Measurements from ENCODE around the gene YAE1. TPM values are rescaled to one million over a fixed set of nuclear protein-coding genes. Genes with fewer than 3 reads are reported as not detected.

The YAE1 gene
- total RNA-seq, 4 donors from 2014 or later = 17.9 to 27.4 (median 23.5) TPM

DNA sequence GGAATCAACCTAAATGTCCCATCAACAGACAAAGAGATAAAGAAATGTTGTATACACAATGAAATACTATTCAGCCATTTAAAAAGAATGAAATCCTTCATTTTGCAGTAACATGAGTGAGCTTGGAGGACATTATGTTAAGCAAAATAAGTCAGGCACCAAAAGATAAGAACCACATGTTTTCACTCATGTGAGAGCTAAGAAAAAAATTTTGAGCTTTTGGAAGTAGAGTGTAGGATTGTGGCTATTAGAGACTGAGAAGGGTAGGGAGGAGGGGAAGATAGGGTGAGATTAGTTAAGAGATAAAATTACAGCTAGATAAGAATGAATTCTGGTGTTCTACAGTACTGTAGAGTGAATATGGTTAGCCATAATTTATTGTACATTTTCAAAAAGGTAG, 8.3 kb upstream of the YAE1 start:
- Histone ChIP-seq H3K27ac (no peak overlapping the region), H3K4me1 (no peaks in the 10 kb centered on the region), H3K36me3 (no peaks in the 10 kb centered on the region), H3K27me3 (peaks cover 3% of the 10 kb centered on the region), H3K4me3 (no peak overlapping the region), H3K9me3 (no peaks in the 10 kb centered on the region)
- TF ChIP-seq POLR2AphosphoS5 (IDR thresholded peaks at IDR 0.05) (no peak), POLR2A (IDR thresholded peaks at IDR 0.05) (no peak), EP300 (IDR thresholded peaks at IDR 0.05) (no peak), CTCF (IDR thresholded peaks at IDR 0.05) (no peak)
- no peak for ATAC-seq

GRCh38 chr7:39560408-39560807, 5.8 kb upstream of the YAE1 start:
- Histone ChIP-seq H3K27me3 (peaks cover 3% of the 10 kb centered on the region), H3K4me1 (peaks cover 0 to 2% (median under 1%) of the 10 kb centered on the region in 3 donors), H3K36me3 (no peaks in the 10 kb centered on the region), H3K9me3 (no peaks in the 10 kb centered on the region), H3K27ac (no peak overlapping the region), H3K4me3 (no peak overlapping the region)
- no peak for ATAC-seq
- WGBS, 2 donors (ENCODE audit: low coverage in 1 of 2) = 35% methylated on average over 1 of the region's 1 CpG; no CpG with 5 or more reads in 1 of the 2 donors
- no peak for TF ChIP-seq CTCF (IDR thresholded peaks at IDR 0.05)
- TF ChIP-seq POLR2AphosphoS5 (IDR thresholded peaks at IDR 0.05) = no peak
- TF ChIP-seq POLR2A (IDR thresholded peaks at IDR 0.05) = no peak
- TF ChIP-seq EP300 (IDR thresholded peaks at IDR 0.05) = no peak

DNA sequence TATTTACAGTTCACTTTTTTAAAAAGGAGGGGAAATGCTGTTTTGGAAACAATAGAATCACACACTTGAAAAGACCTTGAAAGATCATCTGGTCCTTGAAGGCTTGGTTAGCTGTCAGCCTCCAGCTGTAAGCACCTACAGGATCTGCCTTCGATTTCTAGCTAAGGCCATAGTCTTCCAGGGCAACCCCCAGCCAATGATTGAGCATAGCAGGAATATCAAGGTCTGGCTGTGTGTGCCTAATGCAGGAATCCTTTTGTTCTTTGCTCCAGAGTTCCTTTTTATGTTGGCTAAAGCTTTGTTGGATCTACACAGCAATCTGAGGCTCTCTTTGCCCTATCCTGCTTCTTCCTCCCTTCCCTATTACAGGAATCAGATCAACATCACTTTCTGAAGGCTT, 5.2 kb upstream of the YAE1 start:
- Histone ChIP-seq H3K27me3 (peaks cover 3% of the 10 kb centered on the region), H3K9me3 (no peaks in the 10 kb centered on the region), H3K4me1 (peaks cover 0 to 5% (median 3%) of the 10 kb centered on the region in 3 donors), H3K36me3 (no peaks in the 10 kb centered on the region), H3K27ac (no peak overlapping the region), H3K4me3 (no peak overlapping the region)
- no peak for TF ChIP-seq POLR2A (IDR thresholded peaks at IDR 0.05)
- no peak for TF ChIP-seq CTCF (IDR thresholded peaks at IDR 0.05)
- no peak for TF ChIP-seq POLR2AphosphoS5 (IDR thresholded peaks at IDR 0.05)
- TF ChIP-seq EP300 (IDR thresholded peaks at IDR 0.05) = no peak
- WGBS, 2 donors (ENCODE audit: low coverage in 1 of 2) = 17 to 100% methylated on average over 1 of the region's 1 CpG
- ATAC-seq = no peak

DNA sequence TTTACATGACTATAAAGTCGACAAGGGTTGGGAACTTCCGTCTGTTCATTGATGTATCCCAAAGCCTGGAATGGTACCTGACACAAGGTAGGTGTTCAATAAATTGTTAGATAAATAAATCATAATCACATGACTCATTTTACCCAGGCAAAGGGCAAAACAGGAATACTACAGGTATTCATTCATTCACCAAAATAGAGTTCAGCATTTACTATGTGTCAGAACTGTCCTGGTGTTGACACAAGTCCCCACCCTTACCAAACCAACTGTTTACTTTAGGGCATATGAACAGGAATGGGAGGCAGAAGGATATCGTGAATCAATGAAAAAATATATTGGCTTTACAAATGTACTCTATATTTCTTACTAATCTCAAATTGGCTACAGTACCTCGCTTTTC, 666 bp upstream of the YAE1 start:
- Histone ChIP-seq H3K36me3 (peaks cover 0 to 13% of the 10 kb centered on the region in 2 donors), H3K9me3 (no peaks in the 10 kb centered on the region), H3K4me3 (peak overlapping the region; percentile 74 to 81), H3K27ac (peak overlapping the region; percentile 56 to 87 (median 85)), H3K4me1 (peaks cover 0 to 19% (median 10%) of the 10 kb centered on the region in 3 donors), H3K27me3 (no peaks in the 10 kb centered on the region)
- no peak for TF ChIP-seq CTCF (IDR thresholded peaks at IDR 0.05)
- TF ChIP-seq EP300 (IDR thresholded peaks at IDR 0.05) = no peak
- TF ChIP-seq POLR2AphosphoS5 (IDR thresholded peaks at IDR 0.05) = no peak
- 44 to 48% methylated on average over 4 of the region's 4 CpGs for WGBS, 2 donors (ENCODE audit: low coverage in 1 of 2)
- ATAC-seq = no peak

- no peaks in the 10 kb centered on the region for H3K27me3 ChIP-seq
- no peaks in the 10 kb centered on the region for H3K9me3 ChIP-seq
- ATAC-seq = no peak
- 33 to 36% methylated on average over 2 of the region's 2 CpGs for WGBS, 2 donors (ENCODE audit: low coverage in 1 of 2)
- TF ChIP-seq POLR2A (IDR thresholded peaks at IDR 0.05) (no peak), POLR2AphosphoS5 (IDR thresholded peaks at IDR 0.05) (no peak), EP300 (IDR thresholded peaks at IDR 0.05) (no peak), CTCF (IDR thresholded peaks at IDR 0.05) (no peak)
- H3K36me3 ChIP-seq = peaks cover 0 to 29% of the 10 kb centered on the region in 2 donors
- no peak overlapping the region for H3K27ac ChIP-seq
- peak overlapping the region; percentile 74 to 81 for H3K4me3 ChIP-seq
- peaks cover 0 to 19% (median 10%) of the 10 kb centered on the region in 3 donors for H3K4me1 ChIP-seq
Measured at GRCh38 chr7:39567294-39567693, 1.1 kb downstream of the YAE1 start.
